ENCODE results near the gene TMEM184B. TPM values are rescaled to one million over a fixed set of nuclear protein-coding genes. Genes with fewer than 3 reads are reported as not detected.

TMEM184B gene
- total RNA-seq, 1 donor from 2014 or later: 118 TPM

DNA sequence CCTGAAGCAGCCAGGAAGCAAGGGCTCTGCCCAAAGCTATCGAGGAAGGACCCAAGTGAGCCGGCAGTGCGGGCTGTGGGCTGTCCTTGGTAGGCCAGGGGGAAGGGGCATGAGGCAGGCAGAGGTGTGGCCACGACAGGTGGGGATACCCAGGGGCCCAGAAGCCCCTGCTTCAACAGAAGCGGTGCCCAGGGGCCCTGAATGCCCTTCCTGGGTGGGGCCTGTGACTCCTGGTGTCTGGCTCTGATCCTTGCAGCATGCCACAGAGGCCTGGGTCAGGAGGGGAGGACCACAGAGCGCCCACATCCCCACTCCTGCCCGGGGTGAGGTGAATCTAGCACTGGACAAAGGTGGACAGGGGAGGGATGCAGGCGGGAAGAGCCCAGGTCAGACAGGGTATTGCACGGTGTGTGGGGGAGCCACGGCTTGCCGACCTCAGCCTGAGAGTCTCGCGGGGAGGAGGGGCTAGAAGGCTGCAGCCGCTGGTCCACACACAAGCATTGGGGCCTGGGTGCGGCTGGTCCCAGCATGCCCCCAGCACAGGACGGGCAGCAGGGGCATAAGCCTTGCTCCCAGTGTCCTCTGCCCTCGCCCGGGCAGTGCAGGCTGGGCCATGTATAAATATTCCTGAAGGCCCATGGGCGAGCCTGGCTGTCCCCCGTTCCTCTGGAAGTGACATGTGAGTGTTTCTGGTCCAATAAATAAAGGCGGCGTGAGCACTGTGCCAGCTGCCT is 52.0 kb downstream of the TMEM184B start:
- Histone ChIP-seq H3K27me3 (no peaks in the 10 kb centered on the region), H3K4me3 (no peak overlapping the region), H3K9me3 (no peaks in the 10 kb centered on the region), H3K36me3 (peaks cover 23 to 46% of the 10 kb centered on the region in 2 donors), H3K4me1 (peaks cover 19 to 30% of the 10 kb centered on the region in 2 donors), H3K27ac (peak overlapping the region; percentile 90 to 95)
- DNase-seq (ENCODE audit: low spot score in 2 of 2): no peak
- TF ChIP-seq, protein P1, sequence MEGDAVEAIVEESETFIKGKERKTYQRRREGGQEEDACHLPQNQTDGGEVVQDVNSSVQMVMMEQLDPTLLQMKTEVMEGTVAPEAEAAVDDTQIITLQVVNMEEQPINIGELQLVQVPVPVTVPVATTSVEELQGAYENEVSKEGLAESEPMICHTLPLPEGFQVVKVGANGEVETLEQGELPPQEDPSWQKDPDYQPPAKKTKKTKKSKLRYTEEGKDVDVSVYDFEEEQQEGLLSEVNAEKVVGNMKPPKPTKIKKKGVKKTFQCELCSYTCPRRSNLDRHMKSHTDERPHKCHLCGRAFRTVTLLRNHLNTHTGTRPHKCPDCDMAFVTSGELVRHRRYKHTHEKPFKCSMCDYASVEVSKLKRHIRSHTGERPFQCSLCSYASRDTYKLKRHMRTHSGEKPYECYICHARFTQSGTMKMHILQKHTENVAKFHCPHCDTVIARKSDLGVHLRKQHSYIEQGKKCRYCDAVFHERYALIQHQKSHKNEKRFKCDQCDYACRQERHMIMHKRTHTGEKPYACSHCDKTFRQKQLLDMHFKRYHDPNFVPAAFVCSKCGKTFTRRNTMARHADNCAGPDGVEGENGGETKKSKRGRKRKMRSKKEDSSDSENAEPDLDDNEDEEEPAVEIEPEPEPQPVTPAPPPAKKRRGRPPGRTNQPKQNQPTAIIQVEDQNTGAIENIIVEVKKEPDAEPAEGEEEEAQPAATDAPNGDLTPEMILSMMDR (IDR thresholded peaks at IDR 0.05): no peak
- intact Hi-C loops (cut with DNase I): no loop called here

- Histone ChIP-seq H3K36me3 (peaks cover 16 to 43% of the 10 kb centered on the region in 2 donors), H3K27ac (peak overlapping the region; percentile 90 to 95), H3K4me3 (no peak overlapping the region), H3K4me1 (peaks cover 19 to 30% of the 10 kb centered on the region in 2 donors), H3K9me3 (no peaks in the 10 kb centered on the region), H3K27me3 (no peaks in the 10 kb centered on the region)
- intact Hi-C loops (cut with DNase I): no loop called here
- no peak for DNase-seq (ENCODE audit: low spot score in 2 of 2)
- TF ChIP-seq, protein P1 (IDR thresholded peaks at IDR 0.05): no peak
Observed at GRCh38 chr22:38220163-38220562, 52.6 kb downstream of the TMEM184B start.

DNA sequence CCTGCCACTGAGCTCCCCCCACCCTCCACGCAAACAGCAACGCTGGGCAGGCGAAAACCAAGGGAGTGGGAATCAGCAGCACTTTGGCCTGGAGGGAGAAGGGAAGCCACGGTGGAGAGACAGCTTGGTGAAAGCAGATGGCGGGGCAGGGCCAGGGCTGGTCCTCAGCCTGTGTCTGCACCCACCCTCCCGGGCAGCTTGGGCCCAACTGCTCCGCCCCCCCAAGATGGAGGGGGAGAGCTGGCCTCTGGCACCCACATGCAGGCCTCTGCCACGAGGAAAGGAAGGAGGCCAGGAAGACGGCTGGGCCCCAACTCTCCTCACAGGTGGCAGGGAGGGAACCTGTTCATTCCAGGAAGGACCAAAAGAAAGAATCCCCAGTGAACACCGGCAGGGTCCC is 53.2 kb downstream of the TMEM184B start:
- peak overlapping the region; percentile 90 to 95 for H3K27ac ChIP-seq
- no peak for DNase-seq (ENCODE audit: low spot score in 2 of 2)
- H3K27me3 ChIP-seq: no peaks in the 10 kb centered on the region
- TF ChIP-seq, protein P1 (IDR thresholded peaks at IDR 0.05): no peak
- H3K4me3 ChIP-seq: no peak overlapping the region
- intact Hi-C loops (cut with DNase I): loop anchor here (2.0 to 5.0 kb wide), 5 partner anchors 17 to 152 kb away; partner anchors contain the start of genes PLA2G6 and TMEM184B
- peaks cover 11 to 43% of the 10 kb centered on the region in 2 donors for H3K36me3 ChIP-seq
- H3K9me3 ChIP-seq: no peaks in the 10 kb centered on the region
- peaks cover 19 to 34% of the 10 kb centered on the region in 2 donors for H3K4me1 ChIP-seq

DNA sequence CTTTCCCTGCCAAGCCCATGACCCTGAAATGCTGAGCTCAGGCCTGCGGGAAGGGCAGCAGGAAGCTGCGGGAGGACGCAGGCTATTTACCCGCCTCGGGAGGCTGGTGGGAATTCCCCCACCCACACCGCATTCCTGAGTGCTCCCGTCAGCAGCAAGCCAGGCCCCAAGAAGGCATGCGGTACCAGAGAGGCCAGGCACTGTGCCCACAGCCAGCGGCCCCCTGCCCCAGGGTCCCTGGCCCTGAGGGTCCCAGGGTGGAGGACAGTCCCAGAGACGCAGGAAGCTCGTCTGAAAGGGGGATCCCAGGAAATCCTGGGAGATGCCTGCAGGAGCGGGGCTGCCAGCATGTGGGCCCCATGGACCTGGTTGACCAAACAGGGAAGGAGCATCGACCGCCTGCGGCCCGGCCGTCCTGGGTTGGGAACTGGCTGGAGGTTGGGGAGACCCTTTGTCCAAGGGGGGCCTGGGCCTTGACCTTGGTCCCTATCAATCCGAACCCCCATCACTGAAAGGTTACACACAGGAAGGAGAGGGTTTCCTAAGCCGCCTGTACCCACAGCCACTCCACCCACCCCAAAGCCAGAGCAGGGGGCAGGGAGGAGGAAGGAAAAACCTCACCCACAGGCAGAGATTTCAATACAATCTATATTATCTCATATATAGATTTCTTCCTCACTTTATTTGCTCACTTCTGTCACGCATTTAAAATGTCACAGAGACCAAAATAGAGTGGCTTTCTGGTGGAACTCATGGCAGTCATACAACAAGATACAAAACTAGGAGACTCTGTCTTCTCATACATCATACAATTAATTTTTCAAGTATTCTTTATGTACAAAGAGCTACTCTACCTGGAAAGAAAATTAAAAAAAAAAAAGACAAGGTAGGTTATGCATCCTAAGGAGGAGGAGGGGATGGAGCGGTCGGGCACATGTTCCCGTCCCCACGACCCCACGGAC is 53.9 kb downstream of the TMEM184B start:
- Histone ChIP-seq H3K4me3 (no peak overlapping the region), H3K4me1 (peaks cover 24 to 38% of the 10 kb centered on the region in 2 donors), H3K27me3 (no peaks in the 10 kb centered on the region), H3K27ac (peak overlapping the region; percentile 90 to 95), H3K36me3 (peaks cover 7 to 44% of the 10 kb centered on the region in 2 donors), H3K9me3 (no peaks in the 10 kb centered on the region)
- intact Hi-C loops (cut with DNase I): loop anchor here (2.0 to 5.0 kb wide), 5 partner anchors 16 to 152 kb away; partner anchors contain the start of genes PLA2G6 and TMEM184B
- TF ChIP-seq, protein P1 (IDR thresholded peaks at IDR 0.05): no peak
- peak; percentile 44 to 92 for DNase-seq (ENCODE audit: low spot score in 2 of 2)

DNA sequence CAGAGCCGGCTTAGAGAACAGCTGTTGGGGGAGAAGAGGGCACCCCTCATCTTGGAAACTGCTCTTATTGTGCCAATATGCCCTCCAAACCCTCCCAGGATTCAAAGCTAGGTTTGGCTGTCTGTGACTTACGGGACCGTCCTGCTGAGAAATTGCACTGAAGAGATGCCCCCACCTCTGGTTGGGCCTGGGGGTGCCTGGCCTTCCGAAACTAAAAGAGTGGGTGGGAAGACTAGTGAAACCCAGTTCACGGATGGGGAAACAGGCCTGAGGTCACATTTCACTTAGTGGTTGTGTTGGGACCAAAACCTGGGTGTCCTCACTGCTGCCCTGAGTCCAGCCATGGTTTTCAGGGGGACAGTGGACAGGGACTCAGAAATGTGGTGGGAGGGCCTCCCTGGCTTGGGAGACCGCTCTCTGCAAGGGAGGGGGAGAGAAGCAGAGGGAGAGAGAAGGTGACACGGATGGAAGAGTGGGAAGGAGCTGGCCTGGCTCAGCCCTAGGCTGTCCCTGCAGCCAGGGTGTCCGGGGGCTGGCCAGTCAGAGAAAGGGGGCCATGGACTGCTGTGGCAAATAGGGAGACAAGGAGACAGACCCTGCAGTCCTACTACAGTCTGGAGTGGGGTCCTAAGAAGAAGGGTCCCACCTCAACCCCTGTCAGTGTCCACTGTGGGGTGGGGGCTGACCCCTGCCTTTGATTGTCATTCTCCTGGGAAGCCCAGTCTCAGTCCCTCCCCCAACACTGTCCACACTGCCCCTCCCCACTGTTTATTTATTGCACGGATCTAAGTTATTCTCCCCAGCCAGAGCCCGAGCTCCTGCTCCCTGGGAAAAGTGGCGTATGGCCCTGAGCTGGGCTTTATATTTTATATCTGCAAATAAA is 57.4 kb downstream of the TMEM184B start:
- TF ChIP-seq, protein P1 (IDR thresholded peaks at IDR 0.05): no peak
- Histone ChIP-seq H3K4me1 (peaks cover 25 to 37% of the 10 kb centered on the region in 2 donors), H3K4me3 (no peak overlapping the region), H3K27me3 (no peaks in the 10 kb centered on the region), H3K9me3 (no peaks in the 10 kb centered on the region), H3K27ac (peak overlapping the region; percentile 30 to 35), H3K36me3 (peaks cover 4 to 27% of the 10 kb centered on the region in 2 donors)
- intact Hi-C loops (cut with DNase I): loop anchor here (5.0 kb wide), 3 partner anchors 33 to 148 kb away; partner anchors contain the start of genes PLA2G6 and TMEM184B
- no peak for DNase-seq (ENCODE audit: low spot score in 2 of 2)
